DND-41 (cell line): ENCODE data around the gene ABLIM1.

Experiments used
- ATAC-seq: fragments of 200-7000 bp; cut with Tn5 transposase; 3 replicates; pipeline ENCODE4 v1.9.1; 2021; ENCODE audit warnings: low read depth; ENCODE audit not compliant: insufficient read depth
- DNase-seq: peaks from one replicate; pipeline ENCODE4 v3.0.0-alpha.2; 2020
- H2AFZ ChIP-seq: 2 replicates; pipeline ENCODE4 v1.6.0; 2012; ENCODE audit warnings: low read depth, low read length
- H3K27ac ChIP-seq: 2 replicates; pipeline ENCODE4 v1.5.1; 2012; ENCODE audit warnings: low read length, inconsistent platforms
- H3K27me3 ChIP-seq: fragments of 200-600 bp; sonication (generic); 2 replicates; pipeline ENCODE4 v1.6.0; 2012; ENCODE audit warnings: low read length, mild to moderate bottlenecking, inconsistent platforms; ENCODE audit not compliant: insufficient read depth, poor library complexity
- H3K36me3 ChIP-seq: 2 replicates; pipeline ENCODE4 v1.5.1; 2012; ENCODE audit warnings: low read length, inconsistent platforms; ENCODE audit not compliant: insufficient read depth
- H3K4me1 ChIP-seq: 2 replicates; pipeline ENCODE4 v1.5.1; 2012; ENCODE audit warnings: mild to moderate bottlenecking, low read length; ENCODE audit not compliant: insufficient read depth
- H3K4me2 ChIP-seq: 2 replicates; pipeline ENCODE4 v1.6.0; 2012; ENCODE audit warnings: mild to moderate bottlenecking, moderate library complexity, low read length, inconsistent platforms; ENCODE audit not compliant: insufficient read depth
- H3K4me3 ChIP-seq, 2 experiments: fragments of 200-600 bp in 1 of 2; shearing (Covaris generic) in 1 of 2; 2 replicates each; pipeline ENCODE4 v1.5.1; 2012 to 2016; ENCODE audit warnings: inconsistent platforms in 2 of 2, low read length in 2 of 2, mild to moderate bottlenecking in 2 of 2, low read depth in 1 of 2, moderate library complexity in 1 of 2
- H3K79me2 ChIP-seq: 2 replicates; pipeline ENCODE4 v1.6.0; 2012; ENCODE audit warnings: low read length, inconsistent platforms; ENCODE audit not compliant: insufficient read depth
- H3K9ac ChIP-seq: 2 replicates; pipeline ENCODE4 v1.6.0; 2012; ENCODE audit warnings: low read depth, mild to moderate bottlenecking, inconsistent platforms, low read length, moderate library complexity
- H3K9me3 ChIP-seq: 2 replicates; pipeline ENCODE4 v1.5.1; 2012; ENCODE audit warnings: low read length, moderate library complexity, mild to moderate bottlenecking, inconsistent platforms; ENCODE audit not compliant: insufficient read depth, severe bottlenecking
- H4K20me1 ChIP-seq: 2 replicates; pipeline ENCODE4 v1.6.0; 2012; ENCODE audit warnings: low read length; ENCODE audit not compliant: insufficient read depth
- EZH2 ChIP-seq: IDR thresholded peaks from 3 replicates; pipeline ENCODE4 v1.6.1; 2012; ENCODE audit warnings: borderline replicate concordance, low read depth, mild to moderate bottlenecking, moderate library complexity, low read length, inconsistent platforms; ENCODE audit not compliant: severe bottlenecking
- TF ChIP-seq, protein P1 (sequence below): IDR thresholded peaks from 2 replicates; pipeline ENCODE4 v1.5.1; 2012; ENCODE audit warnings: borderline replicate concordance, low read length, moderate library complexity, mild to moderate bottlenecking; ENCODE audit not compliant: poor library complexity, severe bottlenecking; ENCODE audit errors: extremely low read depth

Gene ABLIM1

GRCh38 chr10:114393482-114393881, 264.6 kb downstream of the ABLIM1 start:
- Histone ChIP-seq H3K4me1 (no peaks in the 10 kb centered on the region), H3K9ac (no peak overlapping the region), H3K79me2 (no peaks in the 10 kb centered on the region), H3K9me3 (no peaks in the 10 kb centered on the region), H3K36me3 (no peaks in the 10 kb centered on the region), H3K27ac (no peak overlapping the region), H3K4me2 (no peak overlapping the region), H2AFZ (no peak overlapping the region), H4K20me1 (no peaks in the 10 kb centered on the region), H3K4me3 (no peak overlapping the region), H3K27me3 (peaks cover 42% of the 10 kb centered on the region)
- TF ChIP-seq, protein P1, sequence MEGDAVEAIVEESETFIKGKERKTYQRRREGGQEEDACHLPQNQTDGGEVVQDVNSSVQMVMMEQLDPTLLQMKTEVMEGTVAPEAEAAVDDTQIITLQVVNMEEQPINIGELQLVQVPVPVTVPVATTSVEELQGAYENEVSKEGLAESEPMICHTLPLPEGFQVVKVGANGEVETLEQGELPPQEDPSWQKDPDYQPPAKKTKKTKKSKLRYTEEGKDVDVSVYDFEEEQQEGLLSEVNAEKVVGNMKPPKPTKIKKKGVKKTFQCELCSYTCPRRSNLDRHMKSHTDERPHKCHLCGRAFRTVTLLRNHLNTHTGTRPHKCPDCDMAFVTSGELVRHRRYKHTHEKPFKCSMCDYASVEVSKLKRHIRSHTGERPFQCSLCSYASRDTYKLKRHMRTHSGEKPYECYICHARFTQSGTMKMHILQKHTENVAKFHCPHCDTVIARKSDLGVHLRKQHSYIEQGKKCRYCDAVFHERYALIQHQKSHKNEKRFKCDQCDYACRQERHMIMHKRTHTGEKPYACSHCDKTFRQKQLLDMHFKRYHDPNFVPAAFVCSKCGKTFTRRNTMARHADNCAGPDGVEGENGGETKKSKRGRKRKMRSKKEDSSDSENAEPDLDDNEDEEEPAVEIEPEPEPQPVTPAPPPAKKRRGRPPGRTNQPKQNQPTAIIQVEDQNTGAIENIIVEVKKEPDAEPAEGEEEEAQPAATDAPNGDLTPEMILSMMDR, result no peak
- no peak for TF ChIP-seq EZH2
- DNase-seq, result no peak
- no peak for ATAC-seq

DNA sequence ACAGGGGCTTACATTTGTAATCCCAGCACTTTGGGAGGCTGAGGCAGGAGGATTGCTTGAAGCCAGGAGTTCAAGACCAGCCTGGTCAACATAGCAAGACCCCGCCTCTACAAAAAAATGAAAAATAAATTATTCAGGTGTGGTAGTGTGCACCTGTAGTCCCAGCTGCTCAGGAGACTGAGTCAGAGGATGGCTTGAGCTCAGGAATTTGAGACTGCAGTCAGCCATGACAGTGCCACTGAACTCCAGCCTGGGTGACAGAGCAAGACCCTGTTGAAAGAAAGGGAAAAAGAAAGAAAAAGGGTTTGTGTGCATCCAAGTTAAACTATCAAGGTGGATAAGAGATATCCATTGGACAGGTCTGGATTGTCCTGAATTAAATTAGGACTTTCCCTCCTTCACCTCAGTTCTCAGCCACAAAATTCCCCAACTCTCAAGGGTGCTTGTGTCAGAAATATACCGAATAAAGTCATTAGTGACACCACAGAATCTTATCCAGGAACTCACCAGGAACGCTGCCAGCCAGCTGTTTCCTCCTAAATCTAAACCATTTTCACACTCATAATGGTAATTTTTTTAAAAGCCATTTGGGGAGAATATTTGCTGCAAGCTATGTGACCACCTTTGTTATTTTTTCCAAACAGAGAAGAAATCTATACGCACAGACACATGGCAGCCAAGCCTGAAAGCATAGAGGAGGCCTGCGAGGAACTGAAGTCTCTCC, 265.8 kb downstream of the ABLIM1 start:
- Histone ChIP-seq H3K4me2 (no peak overlapping the region), H3K9ac (no peak overlapping the region), H3K36me3 (no peaks in the 10 kb centered on the region), H3K4me1 (no peaks in the 10 kb centered on the region), H3K4me3 (no peak overlapping the region), H2AFZ (no peak overlapping the region), H3K79me2 (no peaks in the 10 kb centered on the region), H3K9me3 (no peaks in the 10 kb centered on the region), H3K27ac (no peak overlapping the region), H4K20me1 (no peaks in the 10 kb centered on the region), H3K27me3 (peaks cover 39% of the 10 kb centered on the region)
- DNase-seq, result no peak
- ATAC-seq, result no peak
- no peak for TF ChIP-seq EZH2
- TF ChIP-seq, protein P1, result no peak

- H3K4me1 ChIP-seq, result no peaks in the 10 kb centered on the region
Measured at GRCh38 chr10:114391599-114391998, 266.5 kb downstream of the ABLIM1 start.

More at GRCh38 chr10:114391599-114391998, 266.5 kb downstream of the ABLIM1 start:
- DNase-seq (no peak), ATAC-seq (no peak)
- H3K79me2 ChIP-seq, result no peaks in the 10 kb centered on the region
- H4K20me1 ChIP-seq, result no peaks in the 10 kb centered on the region
- H3K9me3 ChIP-seq, result no peaks in the 10 kb centered on the region
- H3K27me3 ChIP-seq, result peaks cover 36% of the 10 kb centered on the region
- no peak overlapping the region for H3K4me2 ChIP-seq
- no peak for TF ChIP-seq EZH2
- TF ChIP-seq, protein P1, result no peak
- H2AFZ ChIP-seq, result no peak overlapping the region
- H3K27ac ChIP-seq, result no peak overlapping the region
- H3K9ac ChIP-seq, result no peak overlapping the region
- H3K36me3 ChIP-seq, result no peaks in the 10 kb centered on the region
- H3K4me3 ChIP-seq, result no peak overlapping the region
